Measurements from ENCODE around the gene MNAT1. TPM values are rescaled to one million over a fixed set of nuclear protein-coding genes. Genes with fewer than 3 reads are reported as not detected.
"Not testable (repeated sequence)": the region's sequence is repeated elsewhere in the genome, so short reads cannot be mapped to it uniquely, and the experiment has no call there.

MNAT1 gene
- total and polyA plus RNA-seq, 2 experiments from 2014 or later: 34.4 to 60.9 TPM

GRCh38 chr14:60723116-60723906, 11.2 kb upstream of the MNAT1 start:
- Histone ChIP-seq H2AFZ (peak overlapping the region; percentile 58), H3K79me2 (peaks cover 48% of the 10 kb centered on the region), H3K4me1 (ENCODE audit: insufficient read depth) (peaks cover 5% of the 10 kb centered on the region), H3K27ac (peak overlapping the region; percentile 83), H3K36me3 (replicated peaks; ENCODE audit: insufficient read depth, low read depth) (no peaks in the 10 kb centered on the region), H3K4me3 (peak overlapping the region; percentile 82), H4K20me1 (ENCODE audit: insufficient read depth, poor library complexity, severe bottlenecking) (peaks cover 29% of the 10 kb centered on the region), H3K9me2 (replicated peaks; ENCODE audit: insufficient read depth) (no peaks in the 10 kb centered on the region), H3K27me3 (peaks cover 11% of the 10 kb centered on the region), H3K4me2 (peak overlapping the region; percentile 98), H3K9me3 (ENCODE audit: low read depth) (no peaks in the 10 kb centered on the region)
- TF ChIP-seq CTCF (IDR thresholded peaks at IDR 0.05; ENCODE audit: poor library complexity): no peak
- TF ChIP-seq EZH2 (IDR thresholded peaks at IDR 0.05; ENCODE audit: borderline replicate concordance): no peak
- peak; percentile 65 for DNase-seq (ENCODE audit: low spot score)
- WGBS (ENCODE audit: low lambda C conversion rate, missing lambda C conversion rate): under 1% methylated on average over 52 of the region's 78 CpGs

- Histone ChIP-seq H3K4me1 (ENCODE audit: insufficient read depth) (peaks cover 5% of the 10 kb centered on the region), H3K27ac (peak within 1 kb of the TSS; percentile 83), H3K36me3 (replicated peaks; ENCODE audit: insufficient read depth, low read depth) (no peaks in the 10 kb centered on the region), H2AFZ (peak within 1 kb of the TSS; percentile 58), H3K4me2 (peak within 1 kb of the TSS; percentile 98), H3K4me3 (peak within 1 kb of the TSS; percentile 82), H3K9me3 (ENCODE audit: low read depth) (no peaks in the 10 kb centered on the region), H3K9me2 (replicated peaks; ENCODE audit: insufficient read depth) (no peaks in the 10 kb centered on the region), H3K79me2 (peaks cover 42% of the 10 kb centered on the region), H4K20me1 (ENCODE audit: insufficient read depth, poor library complexity, severe bottlenecking) (peaks cover 21% of the 10 kb centered on the region), H3K27me3 (peaks cover 11% of the 10 kb centered on the region)
- TF ChIP-seq CTCF (IDR thresholded peaks at IDR 0.05; ENCODE audit: poor library complexity) (no peak), EZH2 (IDR thresholded peaks at IDR 0.05; ENCODE audit: borderline replicate concordance) (no peak), EZH2phosphoT487 (IDR thresholded peaks at IDR 0.05; ENCODE audit: low read depth, severe bottlenecking, unreplicated experiment) (no peak)
- 3% methylated on average over 27 of the region's 36 CpGs for WGBS (ENCODE audit: low lambda C conversion rate, missing lambda C conversion rate)
- DNase-seq (ENCODE audit: low spot score): peak; percentile 87
Observed at GRCh38 chr14:60723907-60724618, 10.5 kb upstream of the MNAT1 start, which contains the start of gene SIX4. Gene SIX4, minus strand, starts transcription at chr14:60724351. Its CDS starts 277 bp downstream, at chr14:60724074.

GRCh38 chr14:60731291-60731690, 3.3 kb upstream of the MNAT1 start:
- not testable (repeated sequence) for H3K27ac ChIP-seq; H3K9me2 ChIP-seq (replicated peaks; ENCODE audit: insufficient read depth); H3K4me3 ChIP-seq; H4K20me1 ChIP-seq (ENCODE audit: insufficient read depth, poor library complexity, severe bottlenecking); H2AFZ ChIP-seq; H3K4me1 ChIP-seq (ENCODE audit: insufficient read depth); H3K9me3 ChIP-seq (ENCODE audit: low read depth); DNase-seq (ENCODE audit: low spot score); H3K4me2 ChIP-seq; H3K27me3 ChIP-seq; H3K36me3 ChIP-seq (replicated peaks; ENCODE audit: insufficient read depth, low read depth)
- 94% methylated on average over 5 of the region's 5 CpGs for WGBS (ENCODE audit: low lambda C conversion rate, missing lambda C conversion rate)
- peaks cover 17% of the 10 kb centered on the region for H3K79me2 ChIP-seq

GRCh38 chr14:60732840-60733483, 1.6 kb upstream of the MNAT1 start:
- no peak overlapping the region for H2AFZ ChIP-seq
- no peak for TF ChIP-seq EZH2 (IDR thresholded peaks at IDR 0.05; ENCODE audit: borderline replicate concordance)
- no peak for TF ChIP-seq EZH2phosphoT487 (IDR thresholded peaks at IDR 0.05; ENCODE audit: low read depth, severe bottlenecking, unreplicated experiment)
- TF ChIP-seq CTCF (IDR thresholded peaks at IDR 0.05; ENCODE audit: poor library complexity): no peak
- no peak overlapping the region for H3K4me3 ChIP-seq
- peaks cover 12% of the 10 kb centered on the region for H3K4me1 ChIP-seq (ENCODE audit: insufficient read depth)
- DNase-seq (ENCODE audit: low spot score): no peak
- no peaks in the 10 kb centered on the region for H3K9me3 ChIP-seq (ENCODE audit: low read depth)
- H3K79me2 ChIP-seq: peaks cover 33% of the 10 kb centered on the region
- H3K27me3 ChIP-seq: peaks cover 3% of the 10 kb centered on the region
- WGBS (ENCODE audit: low lambda C conversion rate, missing lambda C conversion rate): 82% methylated on average over 4 of the region's 4 CpGs
- no peak overlapping the region for H3K4me2 ChIP-seq
- H3K9me2 ChIP-seq (replicated peaks; ENCODE audit: insufficient read depth): no peaks in the 10 kb centered on the region
- peaks cover 10% of the 10 kb centered on the region for H4K20me1 ChIP-seq (ENCODE audit: insufficient read depth, poor library complexity, severe bottlenecking)
- H3K36me3 ChIP-seq (replicated peaks; ENCODE audit: insufficient read depth, low read depth): no peaks in the 10 kb centered on the region
- H3K27ac ChIP-seq: no peak overlapping the region

All from hepatocyte (in vitro differentiated cells).